SH-SY5Y (cell line): ENCODE measurements around the gene GABARAP.

ENCODE experiments used
- GATA2 ChIP-seq: IDR thresholded peaks from 2 replicates; pipeline ENCODE4 v1.6.1; 2011; ENCODE audit warnings: mild to moderate bottlenecking, low read depth, low read length
- GATA3 ChIP-seq: IDR thresholded peaks from 2 replicates; pipeline ENCODE4 v1.6.1; 2011; ENCODE audit warnings: low read depth, mild to moderate bottlenecking, low read length, moderate library complexity

The GABARAP gene

GRCh38 chr17:7266784-7267183 is 24.5 kb upstream of the GABARAP start:
- TF ChIP-seq GATA2: no peak
- no peak for TF ChIP-seq GATA3

DNA sequence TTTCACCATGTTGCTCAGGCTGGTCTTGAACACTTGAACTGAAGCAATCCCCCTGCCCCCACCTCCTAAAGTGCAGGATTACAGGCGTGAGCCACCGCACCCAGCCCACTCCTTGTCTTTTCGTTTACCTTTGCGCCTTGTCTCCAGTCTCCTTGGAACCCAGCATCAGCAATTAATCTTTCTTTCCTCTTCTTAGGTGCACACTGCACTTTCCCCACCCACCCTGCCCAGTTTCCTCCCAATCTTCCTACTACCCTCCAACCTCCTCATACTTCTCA is 21.5 kb upstream of the GABARAP start:
- TF ChIP-seq GATA3: no peak
- no peak for TF ChIP-seq GATA2

DNA sequence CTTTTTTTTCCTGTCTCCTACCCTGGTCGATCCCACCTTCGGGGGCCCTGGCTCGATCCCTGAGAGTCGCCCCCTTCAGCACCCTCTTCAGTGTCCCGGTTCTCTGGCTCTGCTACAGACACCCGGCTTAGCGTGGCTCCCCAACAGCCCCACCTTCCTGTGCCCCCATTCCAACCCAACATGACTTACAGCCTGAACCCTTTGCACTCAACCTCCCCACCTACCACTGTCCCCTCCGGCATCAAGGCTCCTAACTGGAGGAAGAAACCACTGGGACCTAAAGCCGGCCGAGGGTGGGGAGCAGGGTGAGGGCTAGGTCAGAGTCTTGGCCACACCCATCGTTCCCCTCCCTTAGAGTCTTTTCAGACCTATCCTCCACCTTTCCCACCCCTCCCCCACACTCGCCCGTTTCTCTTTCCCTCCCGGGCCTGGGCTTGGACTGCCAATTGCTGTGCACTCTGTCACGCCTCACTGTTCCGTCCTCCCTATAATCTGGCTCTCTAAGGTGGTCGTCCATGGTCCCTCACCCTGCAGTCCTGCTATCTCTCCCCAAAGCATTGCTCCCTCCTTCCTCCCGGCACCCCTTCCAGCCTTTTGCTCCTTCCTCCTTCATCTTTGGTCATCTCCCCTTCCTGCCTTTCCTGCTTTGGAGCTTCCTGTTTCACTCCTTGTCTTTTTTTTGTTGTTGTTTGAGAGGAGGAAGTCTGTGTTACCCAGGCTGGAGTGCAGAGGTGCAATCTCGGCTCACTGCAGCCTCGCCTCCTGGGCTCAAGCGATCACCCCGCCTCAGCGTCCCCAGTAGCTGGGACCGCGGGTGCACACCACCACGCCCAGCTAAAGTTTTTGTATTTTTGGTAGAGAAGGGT is 20.9 kb upstream of the GABARAP start:
- TF ChIP-seq GATA2 (no peak), GATA3 (no peak)

DNA sequence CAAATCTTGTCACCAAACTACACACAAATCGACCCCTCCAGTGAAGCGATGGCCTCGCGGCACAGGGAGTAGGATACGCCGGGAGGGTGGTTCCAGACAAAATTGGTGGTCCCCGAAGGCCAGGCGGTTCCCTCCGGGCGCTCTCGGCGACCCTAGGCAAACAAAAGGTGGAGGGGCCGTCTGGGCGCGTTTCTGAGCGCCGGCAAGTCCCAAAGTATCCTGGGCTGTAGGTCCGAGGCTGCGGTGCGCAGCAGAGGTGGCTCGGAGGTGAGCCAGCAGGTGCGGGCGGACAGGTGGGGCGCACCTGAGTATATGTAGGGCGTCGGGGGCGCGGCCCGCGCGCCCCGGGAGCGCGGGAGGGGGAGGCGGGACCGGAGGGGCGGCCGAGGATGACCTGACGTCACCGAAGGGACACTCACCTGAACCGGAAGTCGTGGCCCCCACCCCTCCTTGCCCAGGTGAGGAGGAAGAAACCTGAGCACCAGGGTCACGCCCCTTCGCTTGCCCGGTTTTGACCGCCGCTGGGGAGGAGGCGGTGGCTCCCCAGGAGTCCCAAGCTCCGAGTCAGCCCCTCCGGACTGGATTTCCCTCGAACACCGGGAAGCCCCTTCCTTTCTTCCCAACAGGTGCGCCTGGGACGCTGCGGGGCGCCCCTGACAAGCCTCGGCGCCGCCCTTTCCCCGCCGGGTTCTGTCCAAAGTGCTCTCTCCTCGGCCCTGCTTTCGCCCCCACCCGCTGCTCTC is 20.1 kb upstream of the GABARAP start, which contains the start of gene CLDN7:
CLDN7 (minus strand) TSS at position 287 of the 743 bp plus-strand sequence. CDS start 435 bp downstream, outside the sequence.
- no peak for TF ChIP-seq GATA3
- TF ChIP-seq GATA2: no peak

DNA sequence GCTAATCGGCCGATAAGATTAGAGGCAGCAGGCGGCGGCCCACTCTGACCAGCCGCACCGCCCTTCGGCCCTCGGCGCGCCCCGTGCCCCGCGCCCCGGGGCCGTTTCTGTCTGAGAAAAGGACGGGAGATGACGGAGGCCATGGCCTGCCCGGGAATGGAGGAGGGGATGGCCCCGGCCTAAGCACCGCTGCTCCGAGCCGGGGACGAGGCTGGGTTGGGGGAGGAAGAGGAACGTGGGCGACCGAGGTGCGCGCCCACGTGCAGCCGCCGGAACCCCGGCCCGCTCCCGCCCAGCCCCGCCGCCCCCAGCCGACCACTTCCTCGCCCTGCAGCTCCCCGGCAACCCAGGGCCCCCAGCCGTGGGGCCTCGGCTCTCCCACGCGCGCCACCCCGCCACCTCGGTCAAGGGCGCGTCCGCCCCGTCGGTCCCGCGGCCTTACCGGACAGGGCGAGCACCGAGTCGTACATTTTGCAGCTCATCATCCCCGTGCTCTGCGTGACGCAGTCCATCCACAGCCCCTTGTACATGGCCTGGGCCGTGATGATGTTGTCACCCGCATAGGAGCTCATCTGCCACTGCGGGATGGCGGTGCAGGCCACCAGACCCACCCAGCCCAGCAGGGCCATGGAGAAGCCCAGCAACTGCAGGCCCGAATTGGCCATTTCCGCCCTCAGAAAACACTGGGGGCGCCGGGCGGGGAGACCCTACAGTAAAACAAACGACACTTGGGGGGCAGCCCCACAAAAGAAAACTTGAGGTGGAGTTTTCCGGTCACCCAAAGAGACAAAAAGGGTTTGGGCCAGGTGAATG is 19.3 kb upstream of the GABARAP start:
- no peak for TF ChIP-seq GATA3
- TF ChIP-seq GATA2: no peak

- no peak for TF ChIP-seq GATA3
- no peak for TF ChIP-seq GATA2
Observed at GRCh38 chr17:7260651-7261378, 18.6 kb upstream of the GABARAP start.

GRCh38 chr17:7260151-7260550 is 17.9 kb upstream of the GABARAP start:
- TF ChIP-seq GATA3 (no peak), GATA2 (no peak)

GRCh38 chr17:7259555-7259889 is 17.3 kb upstream of the GABARAP start:
- no peak for TF ChIP-seq GATA3

DNA sequence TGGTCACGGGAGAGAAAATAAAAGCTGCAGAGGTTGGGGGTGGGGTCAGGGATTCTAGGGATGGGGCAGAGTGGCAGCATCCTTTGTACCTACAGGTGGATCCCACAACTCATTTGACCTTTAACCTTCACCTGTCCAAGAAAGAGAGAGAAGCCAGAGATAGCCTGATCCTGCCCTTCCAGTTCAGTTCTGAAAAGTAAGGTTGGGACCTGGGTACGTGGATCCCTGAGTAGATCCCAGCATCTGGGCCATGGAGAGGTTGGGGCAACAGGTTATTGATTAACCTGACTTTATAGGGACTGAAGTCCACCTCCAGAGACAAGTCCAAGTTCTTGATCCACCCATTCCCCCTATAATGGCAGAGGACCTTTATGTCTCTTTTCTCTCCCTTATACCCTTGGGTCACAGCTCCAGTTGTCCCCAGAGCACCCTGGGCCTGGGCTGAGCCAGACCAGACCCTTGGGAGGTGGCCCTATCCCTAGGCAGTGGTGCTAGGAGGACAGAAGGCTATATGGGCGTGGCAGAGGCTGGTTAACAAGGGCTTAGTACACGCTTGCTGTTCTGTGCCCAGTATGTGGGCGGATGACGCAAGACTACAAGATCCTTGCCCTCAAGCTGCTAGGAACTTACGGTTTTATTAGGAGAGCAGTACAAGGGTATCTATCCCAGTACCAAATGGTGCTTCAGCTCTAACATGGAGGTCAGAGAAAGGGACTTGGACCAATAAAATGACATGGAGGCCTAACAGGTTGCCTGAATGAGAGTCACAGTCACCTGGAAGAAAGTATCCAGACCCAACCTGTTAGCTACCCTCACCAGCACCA is 16.7 kb upstream of the GABARAP start:
- no peak for TF ChIP-seq GATA2
- no peak for TF ChIP-seq GATA3

DNA sequence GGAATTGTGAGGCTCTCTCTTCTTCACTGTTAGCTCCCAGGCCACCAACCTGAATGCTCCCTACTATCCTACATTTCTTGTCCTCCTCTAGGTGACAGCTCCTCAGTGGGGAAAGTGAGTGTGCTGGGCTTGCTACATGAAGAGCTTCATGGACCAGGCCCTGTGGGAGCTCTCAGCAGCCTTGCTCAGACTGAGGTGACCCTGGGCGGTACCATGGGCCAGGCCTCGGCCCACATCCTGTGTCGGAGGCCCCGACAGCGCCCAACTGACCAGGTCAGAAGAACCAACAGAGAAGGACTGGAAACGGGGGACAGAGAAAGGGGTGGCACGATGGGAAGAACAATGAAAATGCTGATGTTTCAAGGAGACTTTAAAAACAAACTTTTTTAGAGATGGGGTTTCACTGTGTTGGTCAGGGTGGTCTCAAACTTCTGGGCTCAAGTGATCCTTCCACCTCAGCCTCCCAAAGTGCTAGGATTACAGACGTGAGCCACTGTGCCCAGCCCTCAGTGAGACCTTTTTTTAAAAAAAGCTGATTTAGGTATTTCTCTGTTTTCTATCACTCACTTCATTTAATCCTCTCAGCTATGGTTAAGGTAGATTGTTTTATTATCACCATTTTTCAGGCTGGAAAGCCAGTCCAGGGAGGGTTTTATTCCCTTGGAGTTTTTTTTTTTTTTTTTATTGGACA is 14.7 kb upstream of the GABARAP start:
- TF ChIP-seq GATA2 (no peak), GATA3 (no peak)

- no peak for TF ChIP-seq GATA2
Observed at GRCh38 chr17:7254511-7254910, 12.3 kb upstream of the GABARAP start.

- TF ChIP-seq GATA3 (no peak), GATA2 (no peak)
Observed at GRCh38 chr17:7253082-7253481, 10.8 kb upstream of the GABARAP start.
